NCI-H128 (cell line): ENCODE results near the gene CACNA1C.
"Not testable (repeated sequence)": the region's sequence is repeated elsewhere in the genome, so short reads cannot be mapped to it uniquely, and the experiment has no call there.

Experiments used
- DNase-seq: peaks from one replicate; lab custom pipeline; 2025; ENCODE audit not compliant: unreplicated experiment; lab: John Stamatoyannopoulos, UW

Gene CACNA1C

GRCh38 chr12:2110127-2110526, 57.3 kb downstream of the CACNA1C start:
- no peak for DNase-seq

- no peak for DNase-seq
Observed at GRCh38 chr12:2110849-2111566, 58.2 kb downstream of the CACNA1C start.

- no peak for DNase-seq
Observed at GRCh38 chr12:2111826-2112225, 59.0 kb downstream of the CACNA1C start.

- no peak for DNase-seq
Observed at GRCh38 chr12:2112401-2112800, 59.6 kb downstream of the CACNA1C start.

GRCh38 chr12:2113119-2113912, 60.5 kb downstream of the CACNA1C start:
- no peak for DNase-seq

- DNase-seq, result no peak
Observed at GRCh38 chr12:2114071-2114470, 61.3 kb downstream of the CACNA1C start.

- DNase-seq, result no peak
Observed at GRCh38 chr12:2115101-2115845, 62.5 kb downstream of the CACNA1C start.

GRCh38 chr12:2117541-2117940, 64.8 kb downstream of the CACNA1C start:
- DNase-seq, result no peak

- DNase-seq, result no peak
Observed at GRCh38 chr12:2118061-2118460, 65.3 kb downstream of the CACNA1C start.

GRCh38 chr12:2118481-2119255, 65.9 kb downstream of the CACNA1C start:
- DNase-seq, result no peak

GRCh38 chr12:2119266-2119665, 66.5 kb downstream of the CACNA1C start:
- no peak for DNase-seq

- no peak for DNase-seq
Observed at GRCh38 chr12:2120982-2121758, 68.4 kb downstream of the CACNA1C start.

- DNase-seq, result no peak
Observed at GRCh38 chr12:2124466-2125023, 71.8 kb downstream of the CACNA1C start.

- no peak for DNase-seq
Observed at GRCh38 chr12:2125651-2126522, 73.1 kb downstream of the CACNA1C start.

GRCh38 chr12:2126676-2127406, 74.1 kb downstream of the CACNA1C start:
- DNase-seq, result no peak

GRCh38 chr12:2129076-2129475, 76.3 kb downstream of the CACNA1C start:
- no peak for DNase-seq

- DNase-seq, result not testable (repeated sequence)
Observed at GRCh38 chr12:2135661-2136418, 83.1 kb downstream of the CACNA1C start.

GRCh38 chr12:2136901-2137300, 84.1 kb downstream of the CACNA1C start:
- no peak for DNase-seq
